Measurements from ENCODE around the gene ARHGAP23.
A peak's percentile ranks its signal among the peaks of the same experiment; 100 is the strongest.
"Not testable (repeated sequence)": the region's sequence is repeated elsewhere in the genome, so short reads cannot be mapped to it uniquely, and the experiment has no call there.

Gene ARHGAP23

DNA sequence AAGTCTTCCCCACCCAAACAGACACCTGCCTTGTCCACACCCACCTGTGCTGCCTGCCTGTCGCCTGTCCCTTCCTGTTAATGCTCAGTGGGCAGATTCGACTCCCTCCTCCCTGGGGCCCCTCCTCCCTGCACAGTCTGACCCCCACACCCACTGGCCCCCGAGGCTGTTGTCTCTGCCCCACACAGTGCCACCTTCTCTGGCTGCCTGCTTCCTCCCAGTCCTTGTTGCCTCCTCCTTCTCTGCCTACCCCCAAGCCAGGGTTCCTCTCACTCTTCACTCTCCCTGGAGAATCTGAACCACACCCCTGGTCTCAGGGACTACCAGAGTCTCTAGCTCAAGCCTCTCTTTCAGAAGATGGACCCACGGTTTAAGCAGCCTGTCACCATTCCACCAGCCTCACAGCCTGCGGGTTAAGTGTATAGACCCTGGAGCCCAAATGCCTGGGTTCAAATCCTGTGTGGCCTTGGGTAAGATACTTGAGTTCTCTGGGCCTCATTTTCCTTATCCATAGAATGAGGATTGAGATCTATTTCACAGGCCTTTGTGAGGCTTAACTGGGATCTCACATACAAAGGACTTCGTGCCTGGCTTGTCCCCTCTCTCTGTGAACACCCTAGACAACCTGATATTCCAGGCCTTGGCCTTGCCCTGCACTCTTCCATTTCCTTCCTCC, 3.8 kb upstream of the ARHGAP23 start:
- DNase-seq, result no peak

GRCh38 chr17:38425031-38425430, 3.2 kb upstream of the ARHGAP23 start:
- no peak for DNase-seq

DNA sequence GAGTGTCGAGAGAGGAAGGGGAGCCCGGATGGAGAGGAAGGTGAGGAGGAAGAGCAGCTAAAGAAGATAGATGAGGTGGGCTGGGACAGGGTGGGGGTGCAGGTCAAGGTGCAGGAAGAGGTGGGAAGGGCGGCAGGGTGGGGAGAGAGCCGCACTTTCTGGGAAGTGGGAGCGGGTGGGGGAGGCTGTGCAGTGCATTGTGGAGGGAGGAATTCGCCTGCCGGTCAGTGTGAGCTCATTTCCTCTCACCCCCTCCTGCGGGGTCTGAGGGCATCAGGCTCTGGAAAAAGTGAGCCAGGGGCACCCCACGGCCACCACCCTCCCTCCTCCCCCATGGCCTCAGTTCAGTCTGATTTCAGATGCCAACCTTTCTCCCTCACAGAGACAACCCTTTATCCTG, 2.5 kb upstream of the ARHGAP23 start:
- DNase-seq, result no peak

DNA sequence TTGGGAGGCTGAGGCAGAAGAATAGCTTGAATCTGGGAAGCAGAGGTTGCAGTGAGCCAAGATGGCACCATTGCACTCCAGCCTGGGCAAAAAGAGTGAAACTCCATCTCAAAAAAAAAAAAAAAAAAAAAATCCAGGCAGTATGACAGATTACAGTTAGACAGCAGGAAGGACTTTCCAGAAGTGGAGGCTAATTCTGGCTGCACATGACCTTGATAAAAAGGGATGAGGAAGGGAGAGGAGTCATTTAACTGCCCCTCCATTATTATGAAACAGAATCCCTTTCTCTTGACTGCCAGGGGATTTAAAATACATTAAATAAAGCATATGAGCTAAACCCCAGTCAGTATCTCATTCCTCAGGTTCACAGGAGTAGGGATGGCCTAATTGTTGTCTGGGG, 1.8 kb upstream of the ARHGAP23 start:
- DNase-seq, result no peak

DNA sequence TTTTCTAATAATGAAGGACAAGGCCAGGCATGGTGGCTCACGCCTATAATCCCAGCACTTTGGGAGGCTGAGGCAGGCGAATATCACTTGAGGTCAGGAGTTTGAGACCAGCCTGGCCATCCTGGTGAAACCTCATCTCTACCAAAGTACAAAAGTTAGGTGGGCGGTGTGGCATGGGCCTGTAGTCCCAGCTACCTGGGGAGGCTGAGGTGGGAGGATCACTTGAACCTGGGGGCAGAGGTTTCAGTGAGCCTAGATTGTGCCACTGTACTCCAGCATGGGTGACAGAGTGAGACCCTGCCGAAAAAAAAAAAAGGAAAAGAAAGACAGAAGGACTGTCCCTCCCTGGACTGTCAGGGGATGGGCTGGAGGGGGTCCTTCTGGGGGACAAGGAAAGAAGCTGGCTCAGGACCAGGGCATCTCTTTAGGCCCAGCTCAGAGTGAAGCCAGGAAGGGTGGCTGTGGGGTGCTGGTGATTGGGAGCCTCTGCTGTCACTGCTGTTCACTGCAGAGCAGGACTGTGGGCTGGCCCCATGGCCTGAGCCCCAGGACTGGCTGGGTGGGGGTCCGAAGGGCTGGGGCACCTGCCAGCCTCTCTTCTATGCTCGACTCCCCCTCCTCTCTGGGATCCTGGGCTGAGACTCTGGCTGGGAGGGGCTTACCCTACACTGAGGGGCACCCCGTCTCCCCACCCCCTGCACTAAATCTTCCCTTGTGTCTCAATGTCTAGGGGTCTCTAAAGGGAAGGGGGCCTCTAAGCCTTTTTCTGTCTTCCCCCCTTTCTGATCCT, 909 bp upstream of the ARHGAP23 start:
- DNase-seq, result no peak

- no peak for DNase-seq
Measured at GRCh38 chr17:38428643-38429371, 543 bp downstream of the ARHGAP23 start.

- DNase-seq, result no peak
Measured at GRCh38 chr17:38429476-38430100, 1.3 kb downstream of the ARHGAP23 start.

- no peak for DNase-seq
Measured at GRCh38 chr17:38430316-38430715, 2.1 kb downstream of the ARHGAP23 start.

DNA sequence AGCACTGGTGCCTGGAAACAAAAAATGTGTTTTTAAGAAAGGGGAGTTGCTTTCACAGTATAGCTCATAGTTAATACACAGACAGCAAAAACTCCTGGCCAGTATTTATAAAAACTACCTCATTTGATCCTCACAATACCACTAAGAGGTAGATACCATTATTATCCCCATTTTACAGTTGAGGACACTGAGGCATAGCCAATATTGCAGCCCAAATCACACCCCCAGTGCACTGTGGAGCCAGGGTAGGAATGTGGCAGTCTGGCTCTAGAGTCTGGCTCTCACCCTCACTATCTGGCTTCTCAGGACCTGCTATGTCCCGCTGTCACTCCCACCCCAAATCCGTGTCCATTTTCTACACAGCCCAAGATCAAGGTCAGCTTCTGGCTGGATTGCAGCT, 2.6 kb downstream of the ARHGAP23 start:
- DNase-seq, result no peak

- no peak for DNase-seq
Measured at GRCh38 chr17:38431346-38432145, 3.3 kb downstream of the ARHGAP23 start.

- DNase-seq, result no peak
Measured at GRCh38 chr17:38434178-38434665, 6.0 kb downstream of the ARHGAP23 start.

- no peak for DNase-seq
Measured at GRCh38 chr17:38435795-38436194, 7.5 kb downstream of the ARHGAP23 start.

GRCh38 chr17:38436386-38436785, 8.1 kb downstream of the ARHGAP23 start:
- no peak for DNase-seq

GRCh38 chr17:38437313-38437712, 9.0 kb downstream of the ARHGAP23 start:
- not testable (repeated sequence) for DNase-seq

- no peak for DNase-seq
Measured at GRCh38 chr17:38439436-38439835, 11.2 kb downstream of the ARHGAP23 start.

GRCh38 chr17:38440614-38441397, 12.5 kb downstream of the ARHGAP23 start:
- no peak for DNase-seq

- DNase-seq, result no peak
Measured at GRCh38 chr17:38441429-38442061, 13.3 kb downstream of the ARHGAP23 start.

GRCh38 chr17:38442548-38442947, 14.3 kb downstream of the ARHGAP23 start:
- DNase-seq, result no peak

DNA sequence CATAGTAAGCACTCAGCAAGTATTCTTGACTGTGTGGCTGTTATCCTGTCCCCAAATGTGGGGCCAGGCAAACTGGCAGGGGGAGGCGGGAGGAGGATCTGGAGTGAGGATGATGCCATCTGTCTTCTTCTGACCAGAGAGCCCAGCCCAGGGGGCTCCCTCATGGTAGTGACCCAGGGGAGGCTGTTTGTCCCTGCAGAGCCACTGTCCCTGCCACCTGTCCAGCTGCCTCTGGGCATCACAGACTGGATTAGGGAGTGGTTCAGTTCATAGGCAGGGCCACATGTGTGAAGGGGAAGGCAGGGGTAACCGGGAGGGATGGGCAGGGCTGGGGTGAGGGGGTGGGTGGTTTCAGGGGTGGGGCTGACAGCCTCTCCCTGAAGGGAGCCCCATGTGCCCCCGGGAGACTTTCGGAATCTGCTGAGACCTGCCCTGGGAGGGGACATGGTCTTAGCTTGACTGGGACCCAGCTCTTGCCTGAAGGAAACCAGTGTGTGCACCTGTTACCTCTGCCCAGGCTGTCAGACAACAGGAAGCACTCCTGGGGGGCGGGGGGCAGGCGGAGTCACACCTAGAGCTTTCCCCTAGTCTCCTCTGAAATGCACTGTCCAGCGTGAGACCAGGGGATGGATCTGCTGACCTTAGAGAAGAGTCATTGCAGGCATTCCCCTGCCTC, 15.2 kb downstream of the ARHGAP23 start:
- no peak for DNase-seq

GRCh38 chr17:38444151-38444550, 15.9 kb downstream of the ARHGAP23 start:
- peak; percentile 32 for DNase-seq
